ENCODE results near the gene CTSA. TPM values are rescaled to one million over a fixed set of nuclear protein-coding genes. Genes with fewer than 3 reads are reported as not detected.

The CTSA gene
- total and polyA plus RNA-seq, 9 of the 15 experiments (the other 6 are each of a cell fraction or from before 2014, with no cell fraction given), result 8.8 to 61.7 (median 28.3) TPM

GRCh38 chr20:45910670-45911485 is 19.7 kb downstream of the CTSA start (continued):
- TF ChIP-seq ZNF395 (CRISPR knock-in tag; IDR thresholded peaks at IDR 0.05), result no peak
- TF ChIP-seq TAF9B (IDR thresholded peaks at IDR 0.05; ENCODE audit: partially characterized antibody), result peak; percentile 72
- TF ChIP-seq ZNF277 (CRISPR knock-in tag; IDR thresholded peaks at IDR 0.05; ENCODE audit: borderline replicate concordance), result no peak
- no peak for TF ChIP-seq NCOA4 (IDR thresholded peaks at IDR 0.05; ENCODE audit: partially characterized antibody)
- no peak for TF ChIP-seq SIX5 (IDR thresholded peaks at IDR 0.05; ENCODE audit: borderline replicate concordance in 1 of 2, insufficient read depth in 1 of 2, low read depth in 1 of 2, low read length in 2 of 2)
- TF ChIP-seq ZNF586 (CRISPR knock-in tag; conservative IDR thresholded peaks at IDR 0.05), result no peak
- no peak for TF ChIP-seq NR2F6 (CRISPR knock-in tag; IDR thresholded peaks at IDR 0.05)
- no peak for TF ChIP-seq CHAMP1 (IDR thresholded peaks at IDR 0.05)
- no peak for TF ChIP-seq TCF15 (CRISPR knock-in tag; IDR thresholded peaks at IDR 0.05)
- no peak for TF ChIP-seq ZNF644 (tag; IDR thresholded peaks at IDR 0.05; ENCODE audit: low read depth)
- no peak for TF ChIP-seq RBM17 (IDR thresholded peaks at IDR 0.05; ENCODE audit: borderline replicate concordance, low read depth, low read length)
- TF ChIP-seq HSF4 (CRISPR knock-in tag; IDR thresholded peaks at IDR 0.05; ENCODE audit: borderline replicate concordance), result no peak
- TF ChIP-seq ZNF384 (IDR thresholded peaks at IDR 0.05; ENCODE audit: low read depth, low read length), result no peak
- TF ChIP-seq ZHX1 (conservative IDR thresholded peaks at IDR 0.05; ENCODE audit: low read length), result no peak
- no peak for TF ChIP-seq MXD1 (CRISPR knock-in tag; IDR thresholded peaks at IDR 0.05; ENCODE audit: borderline replicate concordance, poor library complexity, severe bottlenecking)
- no peak for TF ChIP-seq EZH2 (IDR thresholded peaks at IDR 0.05; ENCODE audit: borderline replicate concordance, low read depth, low read length)
- no peak for TF ChIP-seq ZC3H8 (IDR thresholded peaks at IDR 0.05)
- no peak for TF ChIP-seq NR1H2 (CRISPR knock-in tag; IDR thresholded peaks at IDR 0.05)

Data from K562 (cell line).